ENCODE results near the gene ZNF423. TPM values are rescaled to one million over a fixed set of nuclear protein-coding genes. Genes with fewer than 3 reads are reported as not detected.

ZNF423 gene
- polyA plus RNA-seq, 1 donor from 2014 or later, result 4.5 TPM

DNA sequence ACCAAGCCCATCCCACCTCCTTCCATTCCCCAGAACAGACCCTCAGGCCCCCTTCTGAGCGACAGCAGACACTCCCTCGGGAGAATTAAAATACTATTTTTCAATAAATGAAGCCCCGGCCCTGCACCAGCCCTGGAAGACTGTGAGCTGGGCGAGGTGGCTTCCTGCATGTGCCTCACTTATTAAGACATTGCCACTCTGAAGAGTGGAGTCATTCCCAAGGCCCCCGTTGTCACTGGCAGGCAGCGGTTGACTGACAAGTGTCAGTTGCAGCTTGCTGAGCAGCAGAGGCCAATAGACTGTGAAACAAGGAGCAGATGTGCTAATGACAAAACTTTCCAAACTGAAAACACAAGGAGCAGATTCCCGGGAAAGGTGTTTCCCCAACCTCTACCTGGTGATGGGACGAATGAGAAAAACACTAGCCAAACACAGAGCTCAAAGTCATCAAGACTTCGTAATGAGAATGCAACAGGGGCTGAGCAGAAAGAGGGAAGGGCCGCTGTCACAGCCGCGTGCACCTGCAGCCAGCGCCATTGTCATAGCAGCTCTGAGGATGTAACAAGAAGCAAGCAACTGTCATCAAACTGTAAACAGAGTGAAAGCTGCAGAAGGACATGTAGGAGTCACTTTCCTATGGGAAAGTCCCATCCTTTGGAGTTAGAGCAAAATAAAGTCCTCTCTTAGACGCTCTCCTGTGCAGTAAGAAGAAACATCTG lies 250.2 kb downstream of the ZNF423 start (continued):
- peak; percentile 54 for TF ChIP-seq REST (IDR thresholded peaks at IDR 0.05; ENCODE audit: borderline replicate concordance)
- peak; percentile 67 for TF ChIP-seq EP300 (conservative IDR thresholded peaks at IDR 0.05; ENCODE audit: poor library complexity, severe bottlenecking)

DNA sequence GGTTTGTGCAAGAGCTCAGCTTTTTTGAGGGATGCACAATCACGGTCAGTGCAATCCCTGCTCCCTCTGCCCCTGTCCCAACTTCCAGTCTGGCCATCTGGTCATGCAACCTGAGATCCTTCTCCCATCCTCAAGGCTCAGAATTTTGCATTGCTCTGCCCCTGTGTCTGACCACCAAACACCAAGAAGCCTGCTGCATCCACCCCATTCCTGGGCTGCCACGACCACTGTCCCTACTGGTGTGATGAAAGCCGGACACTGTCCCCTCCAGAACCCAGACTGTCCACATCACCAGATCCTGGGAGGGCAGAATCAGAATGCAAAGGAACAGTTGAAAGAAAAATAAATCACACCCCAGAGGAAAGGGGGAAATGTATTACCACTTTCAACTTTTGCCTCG lies 251.3 kb downstream of the ZNF423 start:
- H4K20me1 ChIP-seq (ENCODE audit: insufficient read depth), result no peaks in the 10 kb centered on the region
- TF ChIP-seq MXI1 (conservative IDR thresholded peaks at IDR 0.05; ENCODE audit: poor library complexity, severe bottlenecking) (no peak), RAD21 (conservative IDR thresholded peaks at IDR 0.05) (no peak), REST (IDR thresholded peaks at IDR 0.05; ENCODE audit: borderline replicate concordance) (no peak), POLR2AphosphoS5 (IDR thresholded peaks at IDR 0.05) (no peak), EZH2 (IDR thresholded peaks at IDR 0.05; ENCODE audit: borderline replicate concordance, insufficient read depth, low read length, poor library complexity, severe bottlenecking) (no peak), EP300 (conservative IDR thresholded peaks at IDR 0.05; ENCODE audit: poor library complexity, severe bottlenecking) (no peak), TAF1 (IDR thresholded peaks at IDR 0.05; ENCODE audit: low read depth) (no peak), SMC3 (conservative IDR thresholded peaks at IDR 0.05; ENCODE audit: poor library complexity) (no peak)
- TF ChIP-seq, protein P1, sequence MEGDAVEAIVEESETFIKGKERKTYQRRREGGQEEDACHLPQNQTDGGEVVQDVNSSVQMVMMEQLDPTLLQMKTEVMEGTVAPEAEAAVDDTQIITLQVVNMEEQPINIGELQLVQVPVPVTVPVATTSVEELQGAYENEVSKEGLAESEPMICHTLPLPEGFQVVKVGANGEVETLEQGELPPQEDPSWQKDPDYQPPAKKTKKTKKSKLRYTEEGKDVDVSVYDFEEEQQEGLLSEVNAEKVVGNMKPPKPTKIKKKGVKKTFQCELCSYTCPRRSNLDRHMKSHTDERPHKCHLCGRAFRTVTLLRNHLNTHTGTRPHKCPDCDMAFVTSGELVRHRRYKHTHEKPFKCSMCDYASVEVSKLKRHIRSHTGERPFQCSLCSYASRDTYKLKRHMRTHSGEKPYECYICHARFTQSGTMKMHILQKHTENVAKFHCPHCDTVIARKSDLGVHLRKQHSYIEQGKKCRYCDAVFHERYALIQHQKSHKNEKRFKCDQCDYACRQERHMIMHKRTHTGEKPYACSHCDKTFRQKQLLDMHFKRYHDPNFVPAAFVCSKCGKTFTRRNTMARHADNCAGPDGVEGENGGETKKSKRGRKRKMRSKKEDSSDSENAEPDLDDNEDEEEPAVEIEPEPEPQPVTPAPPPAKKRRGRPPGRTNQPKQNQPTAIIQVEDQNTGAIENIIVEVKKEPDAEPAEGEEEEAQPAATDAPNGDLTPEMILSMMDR (IDR thresholded peaks at IDR 0.05; ENCODE audit: poor library complexity, severe bottlenecking), result no peak

More for the DNA sequence above, 251.3 kb downstream of the ZNF423 start:
- H3K9ac ChIP-seq (ENCODE audit: low read length), result no peak overlapping the region
- H2AFZ ChIP-seq (ENCODE audit: low read depth, low read length), result no peak overlapping the region
- H3F3A ChIP-seq (ENCODE audit: insufficient read depth, low read length, poor library complexity, severe bottlenecking), result no peaks in the 10 kb centered on the region
- no peaks in the 10 kb centered on the region for H3K9me2 ChIP-seq (ENCODE audit: insufficient read depth, low read length)
- H3K79me2 ChIP-seq (replicated peaks; ENCODE audit: insufficient read depth, low read length), result peaks cover 5% of the 10 kb centered on the region
- H3K4me3 ChIP-seq (ENCODE audit: low read length), result no peak overlapping the region
- H3K4me2 ChIP-seq (ENCODE audit: low read length), result no peak overlapping the region
- no peaks in the 10 kb centered on the region for H3K36me3 ChIP-seq (ENCODE audit: insufficient read depth, low read length)
- H3K9me3 ChIP-seq (ENCODE audit: low read length), result no peaks in the 10 kb centered on the region
- no peak overlapping the region for H3K27ac ChIP-seq (ENCODE audit: low read length)
- H3K27me3 ChIP-seq (ENCODE audit: insufficient read depth, low read depth, low read length), result no peaks in the 10 kb centered on the region
